Prostate gland (tissue), 2 donors: Measurements from ENCODE around the gene CLPTM1L. TPM values are rescaled to one million over a fixed set of nuclear protein-coding genes. Genes with fewer than 3 reads are reported as not detected.

Source experiments
- DNase-seq: peaks from one replicate; pipeline ENCODE4 v3.0.0-alpha.2; 2019; ENCODE audit warnings: low spot score
- H3K27ac ChIP-seq, 2 donors: fragments of 200-600 bp; sonication (generic); 2 replicates each; pipeline ENCODE4 v1.5.1; 2017 to 2019
- H3K27me3 ChIP-seq: fragments of 200-600 bp; sonication (generic); replicated peaks from 2 replicates; pipeline ENCODE4 v1.5.1; 2019; ENCODE audit not compliant: insufficient read depth
- H3K36me3 ChIP-seq, 2 donors: fragments of 200-600 bp; sonication (generic); 1 replicate in 1 of 2; 2 replicates in 1 of 2; pipeline versions ENCODE4 v1.5.1 to v1.8.1; 2017 to 2019
- H3K4me1 ChIP-seq: fragments of 200-600 bp; sonication (generic); replicated peaks from 2 replicates; pipeline ENCODE4 v1.5.1; 2019
- H3K4me3 ChIP-seq, 2 donors: fragments of 200-600 bp; sonication (generic); 2 replicates each; pipeline ENCODE4 v1.5.1; 2017 to 2019
- H3K9me3 ChIP-seq: fragments of 200-600 bp; sonication (generic); 2 replicates; pipeline ENCODE4 v1.5.1; 2017
- POLR2A ChIP-seq: fragments of 450-650 bp; IDR thresholded peaks from one replicate; pipeline ENCODE4 v1.6.1; 2016; ENCODE audit warnings: antibody characterized with exemption, mild to moderate bottlenecking
- POLR2AphosphoS5 ChIP-seq: sonication (generic); formaldehyde crosslinking; IDR thresholded peaks from one replicate; pipeline ENCODE4 v1.6.1; 2017; ENCODE audit warnings: antibody characterized with exemption
- WGBS: methylation state at CpG from one replicate; pipeline ENCODE4 v1.1.5; 2018; 5-methylcytosine and 5-hydroxymethylcytosine counted together
- intact Hi-C: fragments of 100-400 bp; cut with DNase I; formaldehyde crosslinking; loops from one replicate; pipeline ENCODE4 v1.14.2; 2022
- microRNA-seq: library from miRNA; unstranded; fragments of <30 nt; microRNA quantifications from one replicate; pipeline ENCODE4, GENCODE V29; 2016
- small RNA-seq, 2 donors: library from RNA; depleted of rRNA; stranded (forward); fragments of <200 nt; gene quantifications; one replicate each; pipeline ENCODE3, GENCODE V24; 2016
- total RNA-seq, 2 donors: library from RNA; depleted of rRNA; stranded (reverse); fragments of >200 nt; gene quantifications; one replicate each; pipeline ENCODE4 v1.1.0, GENCODE V29; 2016
- TF ChIP-seq, protein P1 (sequence below), 4 experiments: fragments of 200-600 bp in 2 of 4; fragments of 450-650 bp in 2 of 4; sonication (generic) in 2 of 4; IDR thresholded peaks; 1 replicate in 3 of 4; 2 replicates in 1 of 4; pipeline ENCODE4 v1.5.1; 2016 to 2019; ENCODE audit warnings: antibody characterized with exemption in 4 of 4, mild to moderate bottlenecking in 2 of 4, moderate library complexity in 2 of 4

Gene CLPTM1L
- total RNA-seq, 2 donors from 2014 or later: 105 to 135 TPM

DNA sequence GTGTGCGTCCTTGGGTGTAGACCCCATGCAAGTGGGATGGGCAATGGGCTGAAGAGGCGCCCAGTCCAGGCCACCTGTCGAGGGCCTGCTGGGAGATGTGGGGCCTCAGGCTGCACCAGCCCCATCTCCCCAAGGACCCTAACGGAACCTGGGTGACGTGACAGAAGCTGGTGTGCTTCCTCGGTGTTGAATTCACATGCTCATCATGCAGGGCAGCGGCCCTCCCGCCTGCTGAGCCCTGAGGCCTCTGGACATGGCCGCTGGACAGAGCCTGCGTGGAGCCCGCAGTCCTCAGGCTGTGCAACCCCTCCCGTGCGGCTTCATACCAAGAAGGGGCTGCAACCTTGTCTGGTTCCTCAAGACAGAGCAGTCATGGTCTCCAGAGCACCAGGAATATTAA lies 76.8 kb downstream of the CLPTM1L start:
- Histone ChIP-seq H3K4me1 (no peaks in the 10 kb centered on the region), H3K27me3 (no peaks in the 10 kb centered on the region), H3K4me3 (no peak overlapping the region), H3K27ac (no peak overlapping the region), H3K36me3 (no peaks in the 10 kb centered on the region), H3K9me3 (no peaks in the 10 kb centered on the region)
- WGBS: 85% methylated on average over 13 of the region's 13 CpGs
- intact Hi-C loops: no loop called here
- no peak for DNase-seq
- TF ChIP-seq, protein P1, sequence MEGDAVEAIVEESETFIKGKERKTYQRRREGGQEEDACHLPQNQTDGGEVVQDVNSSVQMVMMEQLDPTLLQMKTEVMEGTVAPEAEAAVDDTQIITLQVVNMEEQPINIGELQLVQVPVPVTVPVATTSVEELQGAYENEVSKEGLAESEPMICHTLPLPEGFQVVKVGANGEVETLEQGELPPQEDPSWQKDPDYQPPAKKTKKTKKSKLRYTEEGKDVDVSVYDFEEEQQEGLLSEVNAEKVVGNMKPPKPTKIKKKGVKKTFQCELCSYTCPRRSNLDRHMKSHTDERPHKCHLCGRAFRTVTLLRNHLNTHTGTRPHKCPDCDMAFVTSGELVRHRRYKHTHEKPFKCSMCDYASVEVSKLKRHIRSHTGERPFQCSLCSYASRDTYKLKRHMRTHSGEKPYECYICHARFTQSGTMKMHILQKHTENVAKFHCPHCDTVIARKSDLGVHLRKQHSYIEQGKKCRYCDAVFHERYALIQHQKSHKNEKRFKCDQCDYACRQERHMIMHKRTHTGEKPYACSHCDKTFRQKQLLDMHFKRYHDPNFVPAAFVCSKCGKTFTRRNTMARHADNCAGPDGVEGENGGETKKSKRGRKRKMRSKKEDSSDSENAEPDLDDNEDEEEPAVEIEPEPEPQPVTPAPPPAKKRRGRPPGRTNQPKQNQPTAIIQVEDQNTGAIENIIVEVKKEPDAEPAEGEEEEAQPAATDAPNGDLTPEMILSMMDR (IDR thresholded peaks at IDR 0.05): no peak
- TF ChIP-seq POLR2AphosphoS5 (no peak), POLR2A (no peak)

Small RNAs within 50 kb of the gene (microRNA-seq; reads per million reads assigned to microRNA genes)
- not detected for gene MIR4457

Small RNAs within 50 kb of the gene (small RNA-seq; reads per million reads assigned to genes)
- gene MIR4457: 0 reads per million in 2 donors

Other genes starting within 250 kb of the CLPTM1L start
- gene SLC12A7, start 233.0 kb downstream of the CLPTM1L start, total RNA-seq: 100 to 1,000 TPM in 1 of 2 donors, 10 to 100 TPM in 1; 27.6 to 138 TPM
- under 1 TPM; 0.09 to 0.17 TPM for gene SLC6A19, start 143.5 kb downstream of the CLPTM1L start, total RNA-seq
- gene SLC6A18, start 119.7 kb downstream of the CLPTM1L start, total RNA-seq: not detected
- 1 to 10 TPM in 1 of 2 donors, not detected in 1; 3.6 TPM for gene TERT, start 50.0 kb downstream of the CLPTM1L start, total RNA-seq
- 1 to 10 TPM in 1 of 2 donors, not detected in 1; 4.6 TPM for gene SLC6A3, start 100.3 kb upstream of the CLPTM1L start, total RNA-seq
- gene LPCAT1, start 178.9 kb upstream of the CLPTM1L start, total RNA-seq: 10 to 100 TPM; 22.6 to 23.9 TPM